H1 (cell line): ENCODE data around the gene PJA1. TPM values are rescaled to one million over a fixed set of nuclear protein-coding genes. Genes with fewer than 3 reads are reported as not detected.

Experiments
- CTCF ChIA-PET: fragments of 300-600 bp; sonication (Branson Sonifier 250); formaldehyde crosslinking; loops from one replicate; lab custom pipeline; 2021; ENCODE audit not compliant: partially characterized antibody; lab: Charles Lee
- POLR2A ChIA-PET: fragments of 300-600 bp; sonication (Branson Sonifier 250); formaldehyde crosslinking; loops from one replicate; lab custom pipeline; 2021; ENCODE audit warnings: inconsistent platforms; ENCODE audit not compliant: partially characterized antibody; lab: Charles Lee
- DNase-seq, 2 experiments: peaks; one replicate each; pipeline versions ENCODE4 v3.0.0 to v3.0.0-alpha.2; 2010 to 2022; ENCODE audit warnings: low spot score in 2 of 2, low read depth in 1 of 2, mixed read lengths in 1 of 2
- FAIRE-seq: peaks from 2 replicates; lab custom pipeline; 2011; peaks lifted over from hg19 to GRCh38; lab: Jason Lieb, UNC
- H2AFZ ChIP-seq: 2 replicates; pipeline ENCODE4 v1.8.1; 2012; ENCODE audit warnings: low read length, inconsistent platforms
- H2AK5ac ChIP-seq: 2 replicates; pipeline ENCODE4 v1.6.1; 2013; ENCODE audit warnings: low read depth, low read length
- H2BK120ac ChIP-seq: replicated peaks from 2 replicates; pipeline ENCODE3; 2013; ENCODE audit warnings: low read depth, low read length, inconsistent platforms
- H2BK12ac ChIP-seq: 2 replicates; pipeline ENCODE4 v1.6.1; 2013; ENCODE audit warnings: low read depth, low read length
- H2BK15ac ChIP-seq: 2 replicates; pipeline ENCODE4 v1.6.1; 2013; ENCODE audit warnings: low read length
- H2BK20ac ChIP-seq: 2 replicates; pipeline ENCODE4 v1.6.1; 2013; ENCODE audit warnings: low read length
- H2BK5ac ChIP-seq: 2 replicates; pipeline ENCODE4 v1.6.1; 2013; ENCODE audit warnings: low read depth, low read length
- H3K14ac ChIP-seq: 2 replicates; pipeline ENCODE4 v1.6.1; 2013; ENCODE audit warnings: inconsistent platforms; ENCODE audit not compliant: insufficient read length
- H3K18ac ChIP-seq: 2 replicates; pipeline ENCODE4 v1.6.1; 2013; ENCODE audit warnings: low read length; ENCODE audit errors: extremely low read depth
- H3K23ac ChIP-seq: 2 replicates; pipeline ENCODE4 v1.6.1; 2013; ENCODE audit warnings: inconsistent platforms; ENCODE audit not compliant: insufficient read length
- H3K23me2 ChIP-seq: 2 replicates; pipeline ENCODE4 v1.6.1; 2013; ENCODE audit warnings: low read depth, low read length
- H3K27ac ChIP-seq: 2 replicates; pipeline ENCODE4 v1.6.1; 2011; ENCODE audit warnings: low read depth, low read length, inconsistent platforms
- H3K27me3 ChIP-seq, 4 experiments: replicated peaks in 1 of 4; 1 replicate in 1 of 4; 2 replicates in 3 of 4; pipeline versions ENCODE4 v1.6.1 to v1.8.1; 2011 to 2013; ENCODE audit warnings: low read length in 3 of 4, mild to moderate bottlenecking in 3 of 4, inconsistent platforms in 2 of 4, mixed read lengths in 2 of 4, moderate library complexity in 1 of 4; ENCODE audit not compliant: control insufficient read depth in 3 of 4, insufficient read depth in 3 of 4; ENCODE audit errors: extremely low read depth in 1 of 4
- H3K36me3 ChIP-seq, 4 experiments: 2 replicates each; pipeline versions ENCODE4 v1.6.1 to v1.8.1; 2011 to 2013; ENCODE audit warnings: mild to moderate bottlenecking in 4 of 4, low read length in 3 of 4, moderate library complexity in 2 of 4, control low read depth in 1 of 4, inconsistent platforms in 1 of 4; ENCODE audit not compliant: insufficient read depth in 4 of 4, control insufficient read depth in 2 of 4
- H3K4ac ChIP-seq: replicated peaks from 2 replicates; pipeline ENCODE3; 2013; ENCODE audit warnings: low read length, low read depth, mixed read lengths, inconsistent platforms; ENCODE audit not compliant: insufficient read length
- H3K4me1 ChIP-seq, 4 experiments: replicated peaks in 1 of 4; 1 replicate in 1 of 4; 2 replicates in 3 of 4; pipeline versions ENCODE4 v1.6.1 to v1.8.1; 2011 to 2013; ENCODE audit warnings: low read length in 3 of 4, inconsistent platforms in 2 of 4, mixed read lengths in 1 of 4; ENCODE audit not compliant: insufficient read depth in 4 of 4, control insufficient read depth in 3 of 4
- H3K4me2 ChIP-seq, 2 experiments: 2 replicates each; pipeline versions ENCODE4 v1.6.1 to v1.8.1; 2011 to 2013; ENCODE audit warnings: low read depth in 2 of 2, low read length in 2 of 2, control low read depth in 1 of 2, inconsistent platforms in 1 of 2, mild to moderate bottlenecking in 1 of 2; ENCODE audit not compliant: insufficient read depth in 1 of 2
- H3K4me3 ChIP-seq, 4 experiments: fragments of 200-600, 300-600 bp in 1 of 4; sonication (generic), shearing (Covaris generic), sonication (Bioruptor Twin) in 1 of 4; 2 replicates each; pipeline versions ENCODE4 v1.5.1 to v1.8.1; 2011 to 2016; ENCODE audit warnings: low read length in 4 of 4, low read depth in 3 of 4, control low read depth in 2 of 4, inconsistent platforms in 2 of 4, mild to moderate bottlenecking in 2 of 4, mixed read lengths in 1 of 4, moderate library complexity in 1 of 4; ENCODE audit not compliant: insufficient read depth in 2 of 4; ENCODE audit errors: extremely low read depth in 1 of 4
- H3K56ac ChIP-seq: replicated peaks from 2 replicates; pipeline ENCODE3; 2013; ENCODE audit warnings: low read depth, mild to moderate bottlenecking, mixed read lengths, low read length, inconsistent platforms; ENCODE audit not compliant: insufficient read length
- H3K79me1 ChIP-seq: 2 replicates; pipeline ENCODE4 v1.6.1; 2013; ENCODE audit warnings: low read depth, low read length, control low read depth
- H3K79me2 ChIP-seq, 2 experiments: 2 replicates each; pipeline versions ENCODE4 v1.6.1 to v1.8.1; 2012 to 2013; ENCODE audit warnings: low read length in 2 of 2, mild to moderate bottlenecking in 2 of 2, inconsistent platforms in 1 of 2; ENCODE audit not compliant: insufficient read depth in 2 of 2, control insufficient read depth in 1 of 2
- H3K9ac ChIP-seq, 4 experiments: replicated peaks in 1 of 4; 1 replicate in 1 of 4; 2 replicates in 3 of 4; pipeline versions ENCODE4 v1.6.1 to v1.8.1; 2011 to 2013; ENCODE audit warnings: low read depth in 3 of 4, low read length in 3 of 4, control low read depth in 2 of 4, mild to moderate bottlenecking in 2 of 4, moderate library complexity in 2 of 4, inconsistent platforms in 1 of 4; ENCODE audit errors: extremely low read depth in 1 of 4
- H3K9me3 ChIP-seq, 2 experiments: 2 replicates each; pipeline versions ENCODE4 v1.6.1 to v1.8.1; 2012 to 2013; ENCODE audit warnings: mild to moderate bottlenecking in 2 of 2, moderate library complexity in 2 of 2, control low read depth in 1 of 2, inconsistent platforms in 1 of 2, low read depth in 1 of 2, low read length in 1 of 2, mixed read lengths in 1 of 2; ENCODE audit not compliant: insufficient read depth in 2 of 2
- H4K20me1 ChIP-seq, 2 experiments: replicated peaks in 1 of 2; 2 replicates each; pipeline versions ENCODE3 to v1.8.1; 2011 to 2013; ENCODE audit warnings: inconsistent platforms in 2 of 2, low read length in 2 of 2, mild to moderate bottlenecking in 1 of 2; ENCODE audit not compliant: insufficient read depth in 2 of 2, control insufficient read depth in 1 of 2
- H4K5ac ChIP-seq: 2 replicates; pipeline ENCODE4 v1.6.1; 2013; ENCODE audit warnings: low read length, low read depth, mixed read lengths, inconsistent platforms; ENCODE audit not compliant: insufficient read length
- H4K8ac ChIP-seq: 2 replicates; pipeline ENCODE4 v1.8.0; 2013; ENCODE audit warnings: mild to moderate bottlenecking, moderate library complexity, low read length, inconsistent platforms; ENCODE audit not compliant: insufficient read depth; ENCODE audit errors: extremely low read depth
- H4K91ac ChIP-seq: replicated peaks from 2 replicates; pipeline ENCODE3; 2013; ENCODE audit warnings: low read length, mixed read lengths, inconsistent platforms; ENCODE audit not compliant: insufficient read length
- BCL11A ChIP-seq, 2 experiments: IDR thresholded peaks; one replicate each; pipeline ENCODE4 v1.6.1; 2011; ENCODE audit warnings: low read depth in 2 of 2, low read length in 2 of 2, mild to moderate bottlenecking in 2 of 2
- EGR1 ChIP-seq: IDR thresholded peaks from 2 replicates; pipeline ENCODE4 v1.6.1; 2011; ENCODE audit warnings: low read depth, low read length, borderline replicate concordance
- EP300 ChIP-seq, 2 experiments: IDR thresholded peaks; 1 replicate in 1 of 2; 2 replicates in 1 of 2; pipeline ENCODE4 v1.6.1; 2011 to 2012; ENCODE audit warnings: low read depth in 2 of 2, low read length in 2 of 2, mild to moderate bottlenecking in 2 of 2, borderline replicate concordance in 1 of 2, inconsistent platforms in 1 of 2, moderate library complexity in 1 of 2
- EZH2 ChIP-seq: fragments of 200-600 bp; sonication (generic); IDR thresholded peaks from 2 replicates; pipeline ENCODE4 v1.7.1; 2012; ENCODE audit warnings: low read depth, mild to moderate bottlenecking, moderate library complexity, low read length, inconsistent platforms; ENCODE audit not compliant: severe bottlenecking
- JUN ChIP-seq: IDR thresholded peaks from 2 replicates; pipeline ENCODE4 v1.6.1; 2011; ENCODE audit warnings: low read depth, mild to moderate bottlenecking, improper control_type of control experiment, low read length
- KDM5A ChIP-seq: fragments of 200-600 bp; IDR thresholded peaks from 2 replicates; pipeline ENCODE4 v1.7.1; 2012; ENCODE audit warnings: mild to moderate bottlenecking, low read length, inconsistent platforms, mixed read lengths
- MAX ChIP-seq: IDR thresholded peaks from 2 replicates; pipeline ENCODE4 v1.6.1; 2012; ENCODE audit warnings: inconsistent platforms
- NRF1 ChIP-seq: IDR thresholded peaks from 2 replicates; pipeline ENCODE4 v1.6.1; 2011; ENCODE audit warnings: mild to moderate bottlenecking, low read depth, low read length, improper control_type of control experiment
- RBBP5 ChIP-seq: IDR thresholded peaks from 2 replicates; pipeline ENCODE4 v1.7.1; 2012; ENCODE audit warnings: low read depth, mild to moderate bottlenecking, inconsistent platforms, low read length, moderate library complexity, borderline replicate concordance
- RNF2 ChIP-seq: fragments of 200-900, 300-1000 bp; sonication (generic); IDR thresholded peaks from 2 replicates; pipeline ENCODE4 v1.7.1; 2016; ENCODE audit warnings: borderline replicate concordance, low read depth, mild to moderate bottlenecking, antibody characterized with exemption, low read length; ENCODE audit not compliant: poor library complexity, severe bottlenecking; ENCODE audit errors: missing control alignments
- SAP30 ChIP-seq: fragments of 300-600 bp; sonication (generic); IDR thresholded peaks from 2 replicates; pipeline ENCODE4 v1.7.1; 2012; ENCODE audit warnings: low read length, moderate library complexity, mild to moderate bottlenecking, inconsistent platforms; ENCODE audit not compliant: insufficient read depth, insufficient replicate concordance
- SRF ChIP-seq: IDR thresholded peaks from 2 replicates; pipeline ENCODE4 v1.6.1; 2011; ENCODE audit warnings: mild to moderate bottlenecking, low read depth, low read length, moderate library complexity
- WGBS, 2 experiments: shearing (Covaris generic) in 1 of 2; methylation state at CpG; one replicate each; pipeline versions ENCODE4 v1.1.6 to v1.1.7; 2013 to 2015; ENCODE audit warnings: low lambda C conversion rate in 2 of 2, mixed read lengths in 2 of 2, inconsistent platforms in 1 of 2, low coverage in 1 of 2, missing lambda C conversion rate in 1 of 2; ENCODE audit not compliant: insufficient replicate concordance in 2 of 2, insufficient coverage in 1 of 2, insufficient read length in 1 of 2; ENCODE audit errors: extremely low coverage in 1 of 2, missing lambda C conversion rate in 1 of 2; 5-methylcytosine and 5-hydroxymethylcytosine counted together
- polyA plus RNA-seq, 7 experiments: library from polyadenylated mRNA; depleted of rRNA in 3 of 7; stranded (reverse) in 5 of 7; unstranded in 2 of 7; fragments of >200 nt in 5 of 7; fragments of 200-250 nt in 2 of 7; gene quantifications; 1 replicate in 5 of 7; 2 replicates in 1 of 7; 4 replicates in 1 of 7; pipeline versions ENCODE4 v1.2.1 to v1.2.3, GENCODE V29; 2011 to 2013; ENCODE audit warnings: missing spikeins in 2 of 7, mixed read lengths in 2 of 7
- total RNA-seq: library from RNA; stranded (reverse); fragmentation: NEBNext Ultra II Directional; extraction: Animal tissue kit (Norgen Biotek cat#: 25700); gene quantifications from 2 replicates; pipeline ENCODE4 v1.2.1, GENCODE V29; 2021

PJA1 gene
- total and polyA plus RNA-seq, 2 of the 8 experiments (the other 6 are each of a cell fraction or from before 2014, with no cell fraction given): 25.7 to 37.0 TPM

- Histone ChIP-seq H4K5ac (peak overlapping the region; percentile 15), H3K36me3 (no peaks in the 10 kb centered on the region), H3K27ac (no peak overlapping the region), H2BK12ac (peak overlapping the region; percentile 85), H3K4me3 (no peak overlapping the region), H3K14ac (no peak overlapping the region), H4K20me1 (no peaks in the 10 kb centered on the region), H3K18ac (peak overlapping the region; percentile 83), H3K9me3 (no peaks in the 10 kb centered on the region), H2AFZ (no peak overlapping the region), H3K4ac (no peak overlapping the region), H3K56ac (no peak overlapping the region), H3K9ac (no peak overlapping the region), H2BK15ac (no peak overlapping the region), H3K79me2 (no peaks in the 10 kb centered on the region), H3K27me3 (no peaks in the 10 kb centered on the region), H2AK5ac (no peak overlapping the region), H4K8ac (peak overlapping the region; percentile 79; the same call in 1 of the 2 replicates), H3K79me1 (no peaks in the 10 kb centered on the region), H3K23me2 (no peaks in the 10 kb centered on the region; the same call in 1 of the 2 replicates), H2BK20ac (peak overlapping the region; percentile 34; the same call in 1 of the 2 replicates), H2BK5ac (peak overlapping the region; percentile 96; the same call in 1 of the 2 replicates), H4K91ac (peak overlapping the region; percentile 55), H3K4me2 (peak overlapping the region in 1 of 2 experiments; percentile 75; a peak in 1 of 4 replicates), H2BK120ac (peak overlapping the region; percentile 83), H3K23ac (no peak overlapping the region), H3K4me1 (peaks cover 4 to 25% (median 14%) of the 10 kb centered on the region in 4 experiments; a peak in 5 of 7 replicates)
- ChIA-PET POLR2A (interaction anchor here (0.7 to 2.4 kb wide), 6 partner anchors 9 to 320 kb away, joined by 3 to 13 read pairs (median 4); partner anchors contain the start of gene EFNB1), CTCF (interaction anchor here (1.1 to 2.0 kb wide), 4 partner anchors 9 to 15 kb away, joined by 3 to 9 read pairs (median 4); no protein-coding TSS in a partner anchor)
- no peak for TF ChIP-seq BCL11A (IDR thresholded peaks at IDR 0.05; ENCODE audit: low read depth in 2 of 2, low read length in 2 of 2)
- no peak for TF ChIP-seq KDM5A
- TF ChIP-seq SRF: no peak
- TF ChIP-seq SAP30: no peak
- TF ChIP-seq EP300 (IDR thresholded peaks at IDR 0.05; ENCODE audit: borderline replicate concordance in 1 of 2, low read depth in 2 of 2, low read length in 2 of 2): no peak
- TF ChIP-seq NRF1: no peak
- TF ChIP-seq MAX: no peak
- TF ChIP-seq RBBP5: no peak
- no peak for TF ChIP-seq RNF2
- no peak for TF ChIP-seq EZH2
- TF ChIP-seq EGR1: no peak
- no peak for TF ChIP-seq JUN
- WGBS, 2 experiments: 63% methylated on average over 4 of the region's 5 CpGs; no CpG with 5 or more reads in 1 of the 2 experiments
- DNase-seq (no peak), FAIRE-seq (no peak)
Observed at GRCh38 chrX:69148946-69149345, 16.3 kb downstream of the PJA1 start.
